ENCODE data around the gene ACP6.
"Not testable (repeated sequence)": the region's sequence is repeated elsewhere in the genome, so short reads cannot be mapped to it uniquely, and the experiment has no call there.

Gene ACP6

GRCh38 chr1:147618077-147618569 lies 52.2 kb downstream of the ACP6 start:
- no peak overlapping the region for H3K4me3 ChIP-seq (ENCODE audit: low read depth, low read length)
- peak; percentile 60 for DNase-seq (ENCODE audit: low read depth)
- TF ChIP-seq MYC (IDR thresholded peaks at IDR 0.05; ENCODE audit: low read depth, low read length) (0 out of 2 replicates have a peak, but pooled peaks have one; percentile 7), CTCF (IDR thresholded peaks at IDR 0.05; ENCODE audit: low read depth, low read length) (no peak), MAX (IDR thresholded peaks at IDR 0.05; ENCODE audit: low read depth, low read length) (no peak), POLR2A (IDR thresholded peaks at IDR 0.05; ENCODE audit: extremely low read depth, insufficient read length) (no peak)

- not testable (repeated sequence) for DNase-seq (ENCODE audit: low read depth); H3K4me3 ChIP-seq (ENCODE audit: low read depth, low read length)
Observed at GRCh38 chr1:147614966-147615365, 55.4 kb downstream of the ACP6 start.

- TF ChIP-seq CTCF (IDR thresholded peaks at IDR 0.05; ENCODE audit: low read depth, low read length) (no peak), POLR2A (IDR thresholded peaks at IDR 0.05; ENCODE audit: extremely low read depth, insufficient read length) (no peak), MAX (IDR thresholded peaks at IDR 0.05; ENCODE audit: low read depth, low read length) (no peak), MYC (IDR thresholded peaks at IDR 0.05; ENCODE audit: low read depth, low read length) (no peak)
- no peak for DNase-seq (ENCODE audit: low read depth)
- no peak overlapping the region for H3K4me3 ChIP-seq (ENCODE audit: low read depth, low read length)
Observed at GRCh38 chr1:147613506-147613905, 56.8 kb downstream of the ACP6 start.

- H3K4me3 ChIP-seq (ENCODE audit: low read depth, low read length): no peak overlapping the region
Observed at GRCh38 chr1:147612366-147612765, 58.0 kb downstream of the ACP6 start.

GRCh38 chr1:147611586-147611985 lies 58.7 kb downstream of the ACP6 start:
- H3K4me3 ChIP-seq (ENCODE audit: low read depth, low read length): no peak overlapping the region
- TF ChIP-seq MAX (IDR thresholded peaks at IDR 0.05; ENCODE audit: low read depth, low read length): no peak
- TF ChIP-seq MYC (IDR thresholded peaks at IDR 0.05; ENCODE audit: low read depth, low read length): no peak
- TF ChIP-seq POLR2A (IDR thresholded peaks at IDR 0.05; ENCODE audit: extremely low read depth, insufficient read length): no peak
- no peak for TF ChIP-seq CTCF (IDR thresholded peaks at IDR 0.05; ENCODE audit: low read depth, low read length)
- no peak for DNase-seq (ENCODE audit: low read depth)

More at GRCh38 chr1:147612366-147612765, 58.0 kb downstream of the ACP6 start:
- no peak for TF ChIP-seq CTCF (IDR thresholded peaks at IDR 0.05; ENCODE audit: low read depth, low read length)
- no peak for TF ChIP-seq MYC (IDR thresholded peaks at IDR 0.05; ENCODE audit: low read depth, low read length)
- TF ChIP-seq POLR2A (IDR thresholded peaks at IDR 0.05; ENCODE audit: extremely low read depth, insufficient read length): no peak
- no peak for TF ChIP-seq MAX (IDR thresholded peaks at IDR 0.05; ENCODE audit: low read depth, low read length)
- no peak for DNase-seq (ENCODE audit: low read depth)

- no peak overlapping the region for H3K4me3 ChIP-seq (ENCODE audit: low read depth, low read length)
- DNase-seq (ENCODE audit: low read depth): peak; percentile 8
- TF ChIP-seq POLR2A (IDR thresholded peaks at IDR 0.05; ENCODE audit: extremely low read depth, insufficient read length) (no peak), MAX (IDR thresholded peaks at IDR 0.05; ENCODE audit: low read depth, low read length) (no peak), MYC (IDR thresholded peaks at IDR 0.05; ENCODE audit: low read depth, low read length) (no peak), CTCF (IDR thresholded peaks at IDR 0.05; ENCODE audit: low read depth, low read length) (no peak)
Observed at GRCh38 chr1:147611021-147611426, 59.3 kb downstream of the ACP6 start.
